H1 (cell line): Measurements from ENCODE around the gene TRIM71. TPM values are rescaled to one million over a fixed set of nuclear protein-coding genes. Genes with fewer than 3 reads are reported as not detected.
"Not testable (repeated sequence)": the region's sequence is repeated elsewhere in the genome, so short reads cannot be mapped to it uniquely, and the experiment has no call there.

Experiments
- CTCF ChIA-PET: fragments of 300-600 bp; sonication (Branson Sonifier 250); formaldehyde crosslinking; loops from one replicate; lab custom pipeline; 2021; ENCODE audit not compliant: partially characterized antibody; lab: Charles Lee
- POLR2A ChIA-PET: fragments of 300-600 bp; sonication (Branson Sonifier 250); formaldehyde crosslinking; loops from one replicate; lab custom pipeline; 2021; ENCODE audit warnings: inconsistent platforms; ENCODE audit not compliant: partially characterized antibody; lab: Charles Lee
- DNase-seq, 2 experiments: peaks; one replicate each; pipeline versions ENCODE4 v3.0.0 to v3.0.0-alpha.2; 2010 to 2022; ENCODE audit warnings: low spot score in 2 of 2, low read depth in 1 of 2, mixed read lengths in 1 of 2
- FAIRE-seq: peaks from 2 replicates; lab custom pipeline; 2011; peaks lifted over from hg19 to GRCh38; lab: Jason Lieb, UNC
- H2AFZ ChIP-seq: 2 replicates; pipeline ENCODE4 v1.8.1; 2012; ENCODE audit warnings: low read length, inconsistent platforms
- H2AK5ac ChIP-seq: 2 replicates; pipeline ENCODE4 v1.6.1; 2013; ENCODE audit warnings: low read depth, low read length
- H2BK120ac ChIP-seq: replicated peaks from 2 replicates; pipeline ENCODE3; 2013; ENCODE audit warnings: low read depth, low read length, inconsistent platforms
- H2BK12ac ChIP-seq: 2 replicates; pipeline ENCODE4 v1.6.1; 2013; ENCODE audit warnings: low read depth, low read length
- H2BK15ac ChIP-seq: 2 replicates; pipeline ENCODE4 v1.6.1; 2013; ENCODE audit warnings: low read length
- H2BK20ac ChIP-seq: 2 replicates; pipeline ENCODE4 v1.6.1; 2013; ENCODE audit warnings: low read length
- H2BK5ac ChIP-seq: 2 replicates; pipeline ENCODE4 v1.6.1; 2013; ENCODE audit warnings: low read depth, low read length
- H3K14ac ChIP-seq: 2 replicates; pipeline ENCODE4 v1.6.1; 2013; ENCODE audit warnings: inconsistent platforms; ENCODE audit not compliant: insufficient read length
- H3K18ac ChIP-seq: 2 replicates; pipeline ENCODE4 v1.6.1; 2013; ENCODE audit warnings: low read length; ENCODE audit errors: extremely low read depth
- H3K23ac ChIP-seq: 2 replicates; pipeline ENCODE4 v1.6.1; 2013; ENCODE audit warnings: inconsistent platforms; ENCODE audit not compliant: insufficient read length
- H3K23me2 ChIP-seq: 2 replicates; pipeline ENCODE4 v1.6.1; 2013; ENCODE audit warnings: low read depth, low read length
- H3K27ac ChIP-seq: 2 replicates; pipeline ENCODE4 v1.6.1; 2011; ENCODE audit warnings: low read depth, low read length, inconsistent platforms
- H3K27me3 ChIP-seq, 4 experiments: replicated peaks in 1 of 4; 1 replicate in 1 of 4; 2 replicates in 3 of 4; pipeline versions ENCODE4 v1.6.1 to v1.8.1; 2011 to 2013; ENCODE audit warnings: low read length in 3 of 4, mild to moderate bottlenecking in 3 of 4, inconsistent platforms in 2 of 4, mixed read lengths in 2 of 4, moderate library complexity in 1 of 4; ENCODE audit not compliant: control insufficient read depth in 3 of 4, insufficient read depth in 3 of 4; ENCODE audit errors: extremely low read depth in 1 of 4
- H3K36me3 ChIP-seq, 4 experiments: 2 replicates each; pipeline versions ENCODE4 v1.6.1 to v1.8.1; 2011 to 2013; ENCODE audit warnings: mild to moderate bottlenecking in 4 of 4, low read length in 3 of 4, moderate library complexity in 2 of 4, control low read depth in 1 of 4, inconsistent platforms in 1 of 4; ENCODE audit not compliant: insufficient read depth in 4 of 4, control insufficient read depth in 2 of 4
- H3K4ac ChIP-seq: replicated peaks from 2 replicates; pipeline ENCODE3; 2013; ENCODE audit warnings: low read length, low read depth, mixed read lengths, inconsistent platforms; ENCODE audit not compliant: insufficient read length
- H3K4me1 ChIP-seq, 4 experiments: replicated peaks in 1 of 4; 1 replicate in 1 of 4; 2 replicates in 3 of 4; pipeline versions ENCODE4 v1.6.1 to v1.8.1; 2011 to 2013; ENCODE audit warnings: low read length in 3 of 4, inconsistent platforms in 2 of 4, mixed read lengths in 1 of 4; ENCODE audit not compliant: insufficient read depth in 4 of 4, control insufficient read depth in 3 of 4
- H3K4me2 ChIP-seq, 2 experiments: 2 replicates each; pipeline versions ENCODE4 v1.6.1 to v1.8.1; 2011 to 2013; ENCODE audit warnings: low read depth in 2 of 2, low read length in 2 of 2, control low read depth in 1 of 2, inconsistent platforms in 1 of 2, mild to moderate bottlenecking in 1 of 2; ENCODE audit not compliant: insufficient read depth in 1 of 2
- H3K4me3 ChIP-seq, 4 experiments: fragments of 200-600, 300-600 bp in 1 of 4; sonication (generic), shearing (Covaris generic), sonication (Bioruptor Twin) in 1 of 4; 2 replicates each; pipeline versions ENCODE4 v1.5.1 to v1.8.1; 2011 to 2016; ENCODE audit warnings: low read length in 4 of 4, low read depth in 3 of 4, control low read depth in 2 of 4, inconsistent platforms in 2 of 4, mild to moderate bottlenecking in 2 of 4, mixed read lengths in 1 of 4, moderate library complexity in 1 of 4; ENCODE audit not compliant: insufficient read depth in 2 of 4; ENCODE audit errors: extremely low read depth in 1 of 4
- H3K56ac ChIP-seq: replicated peaks from 2 replicates; pipeline ENCODE3; 2013; ENCODE audit warnings: low read depth, mild to moderate bottlenecking, mixed read lengths, low read length, inconsistent platforms; ENCODE audit not compliant: insufficient read length
- H3K79me1 ChIP-seq: 2 replicates; pipeline ENCODE4 v1.6.1; 2013; ENCODE audit warnings: low read depth, low read length, control low read depth
- H3K79me2 ChIP-seq, 2 experiments: 2 replicates each; pipeline versions ENCODE4 v1.6.1 to v1.8.1; 2012 to 2013; ENCODE audit warnings: low read length in 2 of 2, mild to moderate bottlenecking in 2 of 2, inconsistent platforms in 1 of 2; ENCODE audit not compliant: insufficient read depth in 2 of 2, control insufficient read depth in 1 of 2
- H3K9ac ChIP-seq, 4 experiments: replicated peaks in 1 of 4; 1 replicate in 1 of 4; 2 replicates in 3 of 4; pipeline versions ENCODE4 v1.6.1 to v1.8.1; 2011 to 2013; ENCODE audit warnings: low read depth in 3 of 4, low read length in 3 of 4, control low read depth in 2 of 4, mild to moderate bottlenecking in 2 of 4, moderate library complexity in 2 of 4, inconsistent platforms in 1 of 4; ENCODE audit errors: extremely low read depth in 1 of 4
- H3K9me3 ChIP-seq, 2 experiments: 2 replicates each; pipeline versions ENCODE4 v1.6.1 to v1.8.1; 2012 to 2013; ENCODE audit warnings: mild to moderate bottlenecking in 2 of 2, moderate library complexity in 2 of 2, control low read depth in 1 of 2, inconsistent platforms in 1 of 2, low read depth in 1 of 2, low read length in 1 of 2, mixed read lengths in 1 of 2; ENCODE audit not compliant: insufficient read depth in 2 of 2
- H4K20me1 ChIP-seq, 2 experiments: replicated peaks in 1 of 2; 2 replicates each; pipeline versions ENCODE3 to v1.8.1; 2011 to 2013; ENCODE audit warnings: inconsistent platforms in 2 of 2, low read length in 2 of 2, mild to moderate bottlenecking in 1 of 2; ENCODE audit not compliant: insufficient read depth in 2 of 2, control insufficient read depth in 1 of 2
- H4K5ac ChIP-seq: 2 replicates; pipeline ENCODE4 v1.6.1; 2013; ENCODE audit warnings: low read length, low read depth, mixed read lengths, inconsistent platforms; ENCODE audit not compliant: insufficient read length
- H4K8ac ChIP-seq: 2 replicates; pipeline ENCODE4 v1.8.0; 2013; ENCODE audit warnings: mild to moderate bottlenecking, moderate library complexity, low read length, inconsistent platforms; ENCODE audit not compliant: insufficient read depth; ENCODE audit errors: extremely low read depth
- H4K91ac ChIP-seq: replicated peaks from 2 replicates; pipeline ENCODE3; 2013; ENCODE audit warnings: low read length, mixed read lengths, inconsistent platforms; ENCODE audit not compliant: insufficient read length
- WGBS, 2 experiments: shearing (Covaris generic) in 1 of 2; methylation state at CpG; one replicate each; pipeline versions ENCODE4 v1.1.6 to v1.1.7; 2013 to 2015; ENCODE audit warnings: low lambda C conversion rate in 2 of 2, mixed read lengths in 2 of 2, inconsistent platforms in 1 of 2, low coverage in 1 of 2, missing lambda C conversion rate in 1 of 2; ENCODE audit not compliant: insufficient replicate concordance in 2 of 2, insufficient coverage in 1 of 2, insufficient read length in 1 of 2; ENCODE audit errors: extremely low coverage in 1 of 2, missing lambda C conversion rate in 1 of 2; 5-methylcytosine and 5-hydroxymethylcytosine counted together
- polyA plus RNA-seq, 7 experiments: library from polyadenylated mRNA; depleted of rRNA in 3 of 7; stranded (reverse) in 5 of 7; unstranded in 2 of 7; fragments of >200 nt in 5 of 7; fragments of 200-250 nt in 2 of 7; gene quantifications; 1 replicate in 5 of 7; 2 replicates in 1 of 7; 4 replicates in 1 of 7; pipeline versions ENCODE4 v1.2.1 to v1.2.3, GENCODE V29; 2011 to 2013; ENCODE audit warnings: missing spikeins in 2 of 7, mixed read lengths in 2 of 7
- total RNA-seq: library from RNA; stranded (reverse); fragmentation: NEBNext Ultra II Directional; extraction: Animal tissue kit (Norgen Biotek cat#: 25700); gene quantifications from 2 replicates; pipeline ENCODE4 v1.2.1, GENCODE V29; 2021

Gene TRIM71
- total and polyA plus RNA-seq, 2 of the 8 experiments (the other 6 are each of a cell fraction or from before 2014, with no cell fraction given): 53.7 to 293 TPM

DNA sequence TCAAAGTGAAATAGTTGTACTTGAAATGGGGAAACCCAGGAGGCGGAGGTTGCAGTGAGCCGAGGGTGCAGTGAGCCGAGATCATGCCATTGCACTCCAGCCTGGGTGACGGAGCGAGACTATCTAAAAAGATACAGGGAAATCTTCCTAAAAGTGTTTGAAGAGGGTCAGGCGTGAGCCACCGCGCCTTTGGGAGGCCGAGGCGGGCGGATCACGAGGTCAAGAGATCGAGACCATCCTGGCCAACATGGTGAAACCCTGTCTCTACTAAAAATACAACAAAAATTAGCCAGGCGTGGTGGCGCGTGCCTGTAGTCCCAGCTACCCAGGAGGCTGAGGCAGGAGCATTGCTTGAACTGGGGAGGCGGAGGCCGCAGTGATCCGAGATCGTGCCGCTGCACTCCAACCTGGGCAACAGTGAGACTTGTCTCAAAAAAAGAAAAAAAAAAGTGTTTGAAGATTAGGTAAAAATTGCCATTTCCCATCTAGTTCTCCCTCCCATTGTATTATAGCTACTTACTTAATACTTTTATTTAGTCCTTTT lies 5.9 kb downstream of the TRIM71 start:
- H2BK5ac ChIP-seq, H3K9me3 ChIP-seq, H4K8ac ChIP-seq, H2BK120ac ChIP-seq, H3K23me2 ChIP-seq, H3K27me3 ChIP-seq, H3K27ac ChIP-seq, H2BK20ac ChIP-seq, H2BK12ac ChIP-seq, H3K4ac ChIP-seq, H3K23ac ChIP-seq, FAIRE-seq, H3K56ac ChIP-seq, H2BK15ac ChIP-seq, H3K9ac ChIP-seq, H2AFZ ChIP-seq, H2AK5ac ChIP-seq, H4K91ac ChIP-seq, DNase-seq, H3K79me1 ChIP-seq, H3K18ac ChIP-seq, H3K14ac ChIP-seq: not testable (repeated sequence)
- H3K79me2 ChIP-seq: peaks cover 100% of the 10 kb centered on the region in 2 experiments
- WGBS, 2 experiments: 86% methylated on average over 21 of the region's 21 CpGs; no CpG with 5 or more reads in 1 of the 2 experiments
- H3K36me3 ChIP-seq: peaks cover 15 to 66% (median 26%) of the 10 kb centered on the region in 4 experiments
- ChIA-PET CTCF (interaction anchor here (0.6 to 3.1 kb wide), 4 partner anchors 15 to 61 kb away, joined by 3 to 7 read pairs (median 6); no protein-coding TSS in a partner anchor), POLR2A (interaction anchor here (0.6 to 9.8 kb wide), 10 partner anchors 8 to 122 kb away, joined by 3 to 303 read pairs (median 5); no protein-coding TSS in a partner anchor)
- peak overlapping the region; percentile 93 to 96 for H3K4me2 ChIP-seq
- peak overlapping the region; percentile 16 for H4K5ac ChIP-seq
- peaks cover 32 to 56% of the 10 kb centered on the region in 2 experiments for H4K20me1 ChIP-seq
- peak overlapping the region in 3 of 4 experiments; percentile 10 to 94 (median 88); a peak in 5 of 8 replicates for H3K4me3 ChIP-seq
- H3K4me1 ChIP-seq: peaks cover 4 to 32% (median 24%) of the 10 kb centered on the region in 4 experiments
